Coronary artery (tissue), 2 donors: ENCODE results near the gene SECISBP2.

Experiments
- DNase-seq: peaks from one replicate; pipeline ENCODE4 v3.0.0-alpha.2; 2017; ENCODE audit warnings: low spot score
- H3K27ac ChIP-seq, 2 donors: fragments of 200-600 bp; sonication (generic); one replicate each; pipeline ENCODE4 v1.5.1; 2016 to 2019
- H3K4me3 ChIP-seq: fragments of 200-600 bp; sonication (generic); 2 replicates; pipeline ENCODE4 v1.5.1; 2016; ENCODE audit warnings: mild to moderate bottlenecking, moderate library complexity
- CTCF ChIP-seq: fragments of 200-600 bp; sonication (generic); IDR thresholded peaks from one replicate; pipeline ENCODE4 v1.5.1; 2019; ENCODE audit warnings: antibody characterized with exemption

SECISBP2 gene

GRCh38 chr9:89356782-89357181 is 38.5 kb downstream of the SECISBP2 start:
- DNase-seq: peak; percentile 28
- no peak for TF ChIP-seq CTCF
- Histone ChIP-seq H3K4me3 (no peak overlapping the region), H3K27ac (no peak overlapping the region)

GRCh38 chr9:89357331-89358197 is 39.3 kb downstream of the SECISBP2 start:
- Histone ChIP-seq H3K27ac (no peak overlapping the region), H3K4me3 (no peak overlapping the region)
- DNase-seq: peak; percentile 55
- no peak for TF ChIP-seq CTCF

GRCh38 chr9:89358376-89358916 is 40.1 kb downstream of the SECISBP2 start:
- no peak for TF ChIP-seq CTCF
- no peak overlapping the region for H3K4me3 ChIP-seq
- peak; percentile 24 for DNase-seq
- H3K27ac ChIP-seq: no peak overlapping the region

- peak; percentile 29 for DNase-seq
- Histone ChIP-seq H3K4me3 (no peak overlapping the region), H3K27ac (no peak overlapping the region)
- TF ChIP-seq CTCF: no peak
Observed at GRCh38 chr9:89358985-89359384, 40.7 kb downstream of the SECISBP2 start.

GRCh38 chr9:89359751-89360261 is 41.5 kb downstream of the SECISBP2 start:
- H3K27ac ChIP-seq: no peak overlapping the region
- peak; percentile 49 for DNase-seq
- no peak overlapping the region for H3K4me3 ChIP-seq
- no peak for TF ChIP-seq CTCF

- TF ChIP-seq CTCF: no peak
- Histone ChIP-seq H3K27ac (no peak overlapping the region), H3K4me3 (no peak overlapping the region)
- no peak for DNase-seq
Observed at GRCh38 chr9:89360465-89360864, 42.2 kb downstream of the SECISBP2 start.

- Histone ChIP-seq H3K4me3 (no peak overlapping the region), H3K27ac (no peak overlapping the region)
- no peak for TF ChIP-seq CTCF
- DNase-seq: peak; percentile 50
Observed at GRCh38 chr9:89361031-89361430, 42.7 kb downstream of the SECISBP2 start.
